Measurements from ENCODE around the gene ABCC4. TPM values are rescaled to one million over a fixed set of nuclear protein-coding genes. Genes with fewer than 3 reads are reported as not detected.

Gene ABCC4
- total RNA-seq, 1 experiment from 2014 or later = 52.0 TPM

GRCh38 chr13:95326695-95327094 lies 25.4 kb upstream of the ABCC4 start:
- H3K9me3 ChIP-seq (ENCODE audit: low read depth, low read length, poor library complexity, severe bottlenecking) = no peaks in the 10 kb centered on the region
- DNase-seq (ENCODE audit: low spot score) = no peak
- CTCF ChIA-PET = interaction anchor here (0.7 kb wide), 1 partner anchor 1239 kb away, joined by 5 read pairs; no protein-coding TSS in a partner anchor
- TF ChIP-seq EZH2 (IDR thresholded peaks at IDR 0.05; ENCODE audit: borderline replicate concordance, low read depth, low read length, poor library complexity, severe bottlenecking) = no peak
- TF ChIP-seq, protein P1, sequence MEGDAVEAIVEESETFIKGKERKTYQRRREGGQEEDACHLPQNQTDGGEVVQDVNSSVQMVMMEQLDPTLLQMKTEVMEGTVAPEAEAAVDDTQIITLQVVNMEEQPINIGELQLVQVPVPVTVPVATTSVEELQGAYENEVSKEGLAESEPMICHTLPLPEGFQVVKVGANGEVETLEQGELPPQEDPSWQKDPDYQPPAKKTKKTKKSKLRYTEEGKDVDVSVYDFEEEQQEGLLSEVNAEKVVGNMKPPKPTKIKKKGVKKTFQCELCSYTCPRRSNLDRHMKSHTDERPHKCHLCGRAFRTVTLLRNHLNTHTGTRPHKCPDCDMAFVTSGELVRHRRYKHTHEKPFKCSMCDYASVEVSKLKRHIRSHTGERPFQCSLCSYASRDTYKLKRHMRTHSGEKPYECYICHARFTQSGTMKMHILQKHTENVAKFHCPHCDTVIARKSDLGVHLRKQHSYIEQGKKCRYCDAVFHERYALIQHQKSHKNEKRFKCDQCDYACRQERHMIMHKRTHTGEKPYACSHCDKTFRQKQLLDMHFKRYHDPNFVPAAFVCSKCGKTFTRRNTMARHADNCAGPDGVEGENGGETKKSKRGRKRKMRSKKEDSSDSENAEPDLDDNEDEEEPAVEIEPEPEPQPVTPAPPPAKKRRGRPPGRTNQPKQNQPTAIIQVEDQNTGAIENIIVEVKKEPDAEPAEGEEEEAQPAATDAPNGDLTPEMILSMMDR (conservative IDR thresholded peaks at IDR 0.05; ENCODE audit: low read depth, low read length) = no peak
- no peak overlapping the region for H3K27ac ChIP-seq (ENCODE audit: low read depth, low read length, poor library complexity, severe bottlenecking)
- POLR2A ChIA-PET (ENCODE audit: low non-redundant PET) = no interaction called here
- no peak overlapping the region for H3K4me3 ChIP-seq (ENCODE audit: low read depth, low read length, poor library complexity, severe bottlenecking)
- no peaks in the 10 kb centered on the region for H3K27me3 ChIP-seq (replicated peaks; ENCODE audit: insufficient read depth, low read depth, low read length, poor library complexity)
- intact Hi-C loops (cut with micrococcal nuclease; ENCODE audit: unreplicated experiment) = no loop called here
- H3K36me3 ChIP-seq (ENCODE audit: insufficient read depth, low read length, poor library complexity, severe bottlenecking) = no peaks in the 10 kb centered on the region
- no TSS peak for BruUV-seq (replicated peaks)
- no peaks in the 10 kb centered on the region for H3K4me1 ChIP-seq (ENCODE audit: insufficient read depth, low read length, poor library complexity, severe bottlenecking)

- TF ChIP-seq EZH2 (IDR thresholded peaks at IDR 0.05; ENCODE audit: borderline replicate concordance, low read depth, low read length, poor library complexity, severe bottlenecking) = no peak
- TF ChIP-seq, protein P1 (conservative IDR thresholded peaks at IDR 0.05; ENCODE audit: low read depth, low read length) = no peak
- Histone ChIP-seq H3K36me3 (ENCODE audit: insufficient read depth, low read length, poor library complexity, severe bottlenecking) (no peaks in the 10 kb centered on the region), H3K27ac (ENCODE audit: low read depth, low read length, poor library complexity, severe bottlenecking) (no peak overlapping the region), H3K4me1 (ENCODE audit: insufficient read depth, low read length, poor library complexity, severe bottlenecking) (no peaks in the 10 kb centered on the region), H3K27me3 (replicated peaks; ENCODE audit: insufficient read depth, low read depth, low read length, poor library complexity) (no peaks in the 10 kb centered on the region), H3K9me3 (ENCODE audit: low read depth, low read length, poor library complexity, severe bottlenecking) (no peaks in the 10 kb centered on the region), H3K4me3 (ENCODE audit: low read depth, low read length, poor library complexity, severe bottlenecking) (no peak overlapping the region)
- DNase-seq (ENCODE audit: low spot score) = no peak
- BruUV-seq (replicated peaks) = no TSS peak
- ChIA-PET CTCF (no interaction called here), POLR2A (ENCODE audit: low non-redundant PET) (no interaction called here)
- intact Hi-C loops (cut with micrococcal nuclease; ENCODE audit: unreplicated experiment) = no loop called here
Measured at GRCh38 chr13:95325485-95325884, 24.2 kb upstream of the ABCC4 start.

DNA sequence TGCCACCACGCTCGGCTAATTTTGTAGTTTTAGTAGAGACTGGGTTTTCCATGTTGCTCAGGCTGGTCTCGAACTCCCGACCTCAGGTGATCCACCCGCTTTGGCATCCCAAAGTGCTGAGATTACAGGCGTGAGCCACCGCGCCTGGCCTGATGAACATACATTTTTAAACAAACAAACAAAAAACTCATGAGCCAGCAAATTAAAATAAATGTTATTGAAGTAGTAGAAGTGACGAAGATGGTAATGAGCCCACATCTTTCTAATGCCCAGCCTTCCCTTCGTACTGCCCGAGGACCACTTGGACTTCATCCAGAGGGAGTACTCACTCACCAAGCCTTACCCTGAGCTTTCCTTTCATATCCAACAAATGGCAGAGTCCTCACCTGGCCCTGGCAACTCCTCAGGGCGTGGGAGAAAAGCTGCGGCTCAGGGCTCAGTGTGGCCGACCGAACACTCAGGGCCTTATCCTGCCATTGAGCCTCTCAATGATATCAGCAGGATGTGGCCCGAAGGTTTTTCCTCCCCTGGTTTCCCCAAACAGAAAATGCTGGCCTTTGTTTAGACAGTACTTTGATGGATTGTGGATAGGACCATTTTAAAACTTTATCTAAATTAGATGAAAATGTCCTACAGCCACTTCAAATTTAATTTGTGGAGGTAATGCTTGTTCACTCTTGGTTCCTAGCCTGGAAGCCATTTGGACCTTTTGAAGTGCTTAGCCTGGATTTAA lies 22.8 kb upstream of the ABCC4 start:
- intact Hi-C loops (cut with micrococcal nuclease; ENCODE audit: unreplicated experiment) = no loop called here
- CTCF ChIA-PET = no interaction called here
- no peaks in the 10 kb centered on the region for H3K27me3 ChIP-seq (replicated peaks; ENCODE audit: insufficient read depth, low read depth, low read length, poor library complexity)
- BruUV-seq (replicated peaks) = no TSS peak
- no peaks in the 10 kb centered on the region for H3K4me1 ChIP-seq (ENCODE audit: insufficient read depth, low read length, poor library complexity, severe bottlenecking)
- H3K4me3 ChIP-seq (ENCODE audit: low read depth, low read length, poor library complexity, severe bottlenecking) = no peak overlapping the region
- TF ChIP-seq EZH2 (IDR thresholded peaks at IDR 0.05; ENCODE audit: borderline replicate concordance, low read depth, low read length, poor library complexity, severe bottlenecking) = no peak
- TF ChIP-seq, protein P1 (conservative IDR thresholded peaks at IDR 0.05; ENCODE audit: low read depth, low read length) = no peak
- POLR2A ChIA-PET (ENCODE audit: low non-redundant PET) = no interaction called here
- H3K9me3 ChIP-seq (ENCODE audit: low read depth, low read length, poor library complexity, severe bottlenecking) = no peaks in the 10 kb centered on the region
- H3K27ac ChIP-seq (ENCODE audit: low read depth, low read length, poor library complexity, severe bottlenecking) = no peak overlapping the region
- no peaks in the 10 kb centered on the region for H3K36me3 ChIP-seq (ENCODE audit: insufficient read depth, low read length, poor library complexity, severe bottlenecking)
- DNase-seq (ENCODE audit: low spot score) = no peak

Data from A673 (cell line).